Stomach (tissue), 9 donors: ENCODE measurements around the gene PLCB1. TPM values are rescaled to one million over a fixed set of nuclear protein-coding genes. Genes with fewer than 3 reads are reported as not detected.

Experiments used
- DNase-seq, 2 donors: peaks; one replicate each; pipeline versions ENCODE4 v3.0.0 to v3.0.0-alpha.2; 2013 to 2019
- H3K27ac ChIP-seq, 5 donors: fragments of 200-600 bp in 4 of 5; sonication (generic) in 4 of 5; one replicate each; pipeline ENCODE4 v1.5.1; 2013 to 2019; ENCODE audit warnings: mild to moderate bottlenecking in 1 of 5, moderate library complexity in 1 of 5
- H3K27me3 ChIP-seq, 3 donors: fragments of 200-600 bp; sonication (generic); one replicate each; pipeline ENCODE4 v1.5.1; 2017 to 2019; ENCODE audit warnings: mixed run types in 1 of 3
- H3K36me3 ChIP-seq, 4 donors: fragments of 200-600 bp; sonication (generic); 1 replicate in 3 of 4; 2 replicates in 1 of 4; pipeline ENCODE4 v1.5.1; 2016 to 2019
- H3K4me1 ChIP-seq, 4 donors: fragments of 200-600 bp; sonication (generic); one replicate each; pipeline ENCODE4 v1.5.1; 2016 to 2019
- H3K4me3 ChIP-seq, 4 donors: fragments of 200-600 bp; sonication (generic) in 3 of 4; one replicate each; pipeline ENCODE4 v1.5.1; 2016 to 2019; ENCODE audit warnings: mild to moderate bottlenecking in 1 of 4
- H3K9me3 ChIP-seq, 4 donors: fragments of 200-600 bp; sonication (generic); one replicate each; pipeline ENCODE4 v1.5.1; 2016 to 2019
- CTCF ChIP-seq, 7 experiments: fragments of 450-650 bp in 4 of 7; fragments of 200-600 bp in 3 of 7; sonication (generic) in 3 of 7; IDR thresholded peaks; one replicate each; pipeline ENCODE4 v1.5.1; 2016 to 2019; ENCODE audit warnings: antibody characterized with exemption in 7 of 7, control low read depth in 2 of 7, mild to moderate bottlenecking in 1 of 7
- EP300 ChIP-seq: sonication (generic); formaldehyde crosslinking; IDR thresholded peaks from one replicate; pipeline ENCODE4 v1.6.1; 2017; ENCODE audit warnings: antibody characterized with exemption
- POLR2A ChIP-seq, 4 donors: fragments of 450-650 bp; IDR thresholded peaks; one replicate each; pipeline ENCODE4 v1.6.1; 2016; ENCODE audit warnings: antibody characterized with exemption in 4 of 4, control low read depth in 2 of 4, mild to moderate bottlenecking in 1 of 4, moderate library complexity in 1 of 4
- POLR2AphosphoS5 ChIP-seq, 3 donors: sonication (generic); formaldehyde crosslinking; IDR thresholded peaks; one replicate each; pipeline ENCODE4 v1.6.1; 2016; ENCODE audit warnings: antibody characterized with exemption in 3 of 3
- WGBS, 5 donors: extraction: QIAGEN DNeasy Blood & Tissue Kit in 3 of 5; methylation state at CpG; one replicate each; pipeline versions ENCODE4 v1.1.5 to v1.1.7; 2013 to 2018; 5-methylcytosine and 5-hydroxymethylcytosine counted together
- intact Hi-C: fragments of 100-400 bp; cut with DNase I; formaldehyde crosslinking; loops from one replicate; pipeline ENCODE4 v1.15.1; 2023; ENCODE audit warnings: low total_unique reads
- polyA plus RNA-seq, 3 donors: library from polyadenylated mRNA; stranded (reverse); fragments of 200-250 nt; gene quantifications; one replicate each; pipeline ENCODE4 v1.2.3, GENCODE V29; 2013
- total RNA-seq, 5 donors: library from RNA; depleted of rRNA; stranded (reverse); fragments of >200 nt; gene quantifications; one replicate each; pipeline versions ENCODE4 v1.1.0 to v1.2.3, GENCODE V29; 2014 to 2016
- donor health status: healthy with polysubstance abuse.
- donor health status: Bipolar disorder and iron deficiency.
- donor health status: healthy.

Gene PLCB1
- total and polyA plus RNA-seq, 8 donors: 4.1 to 66.5 (median 11.7) TPM

- intact Hi-C loops: no loop called here
- no peaks in the 10 kb centered on the region for H3K9me3 ChIP-seq
- H3K36me3 ChIP-seq: no peaks in the 10 kb centered on the region
- DNase-seq: no peak
- H3K27me3 ChIP-seq: no peaks in the 10 kb centered on the region
- no peak for TF ChIP-seq POLR2A (IDR thresholded peaks at IDR 0.05)
- TF ChIP-seq POLR2AphosphoS5 (IDR thresholded peaks at IDR 0.05): no peak
- no peak for TF ChIP-seq CTCF (IDR thresholded peaks at IDR 0.05)
- no peak for TF ChIP-seq EP300
- H3K4me3 ChIP-seq: no peak overlapping the region
- no peak overlapping the region for H3K27ac ChIP-seq
- 92 to 95% (median 94%) methylated on average over 2 of the region's 2 CpGs for WGBS, 5 donors
- peaks cover 14 to 89% (median 45%) of the 10 kb centered on the region in 4 donors for H3K4me1 ChIP-seq
Observed at GRCh38 chr20:8152847-8153246, 20.8 kb downstream of the PLCB1 start.

- Histone ChIP-seq H3K4me1 (peaks cover 14 to 83% (median 43%) of the 10 kb centered on the region in 4 donors), H3K27ac (no peak overlapping the region), H3K9me3 (no peaks in the 10 kb centered on the region), H3K36me3 (no peaks in the 10 kb centered on the region), H3K27me3 (no peaks in the 10 kb centered on the region), H3K4me3 (no peak overlapping the region)
- DNase-seq: peak in 1 of 2 donors; percentile 60
- intact Hi-C loops: no loop called here
- no peak for TF ChIP-seq EP300
- no peak for TF ChIP-seq POLR2A (IDR thresholded peaks at IDR 0.05)
- TF ChIP-seq POLR2AphosphoS5 (IDR thresholded peaks at IDR 0.05): no peak
- no peak for TF ChIP-seq CTCF (IDR thresholded peaks at IDR 0.05)
- 22 to 35% (median 30%) methylated on average over 3 of the region's 3 CpGs for whole genome bisulfite sequencing, 5 donors
Observed at GRCh38 chr20:8153281-8153908, 21.3 kb downstream of the PLCB1 start.

- H3K27me3 ChIP-seq: no peaks in the 10 kb centered on the region
- TF ChIP-seq POLR2A (IDR thresholded peaks at IDR 0.05): no peak
- no peak for TF ChIP-seq CTCF (IDR thresholded peaks at IDR 0.05)
- TF ChIP-seq EP300: no peak
- TF ChIP-seq POLR2AphosphoS5 (IDR thresholded peaks at IDR 0.05): no peak
- no peak overlapping the region for H3K4me3 ChIP-seq
- peaks cover 0 to 11% (median 4%) of the 10 kb centered on the region in 4 donors for H3K9me3 ChIP-seq
- peaks cover 14 to 75% (median 40%) of the 10 kb centered on the region in 4 donors for H3K4me1 ChIP-seq
- intact Hi-C loops: no loop called here
- no peaks in the 10 kb centered on the region for H3K36me3 ChIP-seq
- WGBS, 5 donors: 84 to 92% (median 88%) methylated on average over 2 of the region's 2 CpGs
- DNase-seq: no peak
- no peak overlapping the region for H3K27ac ChIP-seq
Observed at GRCh38 chr20:8154638-8155037, 22.6 kb downstream of the PLCB1 start.

- peaks cover 0 to 11% (median 4%) of the 10 kb centered on the region in 4 donors for H3K9me3 ChIP-seq
- no peaks in the 10 kb centered on the region for H3K36me3 ChIP-seq
- 85 to 98% (median 88%) methylated on average over 1 of the region's 1 CpG for WGBS, 5 donors
- no peak overlapping the region for H3K4me3 ChIP-seq
- DNase-seq: no peak
- intact Hi-C loops: no loop called here
- H3K4me1 ChIP-seq: peaks cover 14 to 71% (median 40%) of the 10 kb centered on the region in 4 donors
- peak overlapping the region in 3 of 5 donors; percentile 27 to 61 (median 45) for H3K27ac ChIP-seq
- no peaks in the 10 kb centered on the region for H3K27me3 ChIP-seq
- TF ChIP-seq EP300: no peak
- peak in 1 of 3 donors; percentile 35 for TF ChIP-seq POLR2AphosphoS5 (IDR thresholded peaks at IDR 0.05)
Observed at GRCh38 chr20:8155229-8155628, 23.2 kb downstream of the PLCB1 start.

- peaks cover 0 to 11% (median 4%) of the 10 kb centered on the region in 4 donors for H3K9me3 ChIP-seq
- H3K4me3 ChIP-seq: no peak overlapping the region
- WGBS, 5 donors: 38 to 69% (median 60%) methylated on average over 2 of the region's 2 CpGs
- no peaks in the 10 kb centered on the region for H3K27me3 ChIP-seq
- no peak for DNase-seq
- peak overlapping the region in 4 of 5 donors; percentile 18 to 61 (median 36) for H3K27ac ChIP-seq
- TF ChIP-seq POLR2AphosphoS5 (IDR thresholded peaks at IDR 0.05): no peak
- no peak for TF ChIP-seq POLR2A (IDR thresholded peaks at IDR 0.05)
- no peak for TF ChIP-seq EP300
- TF ChIP-seq CTCF (IDR thresholded peaks at IDR 0.05): no peak
- H3K4me1 ChIP-seq: peaks cover 14 to 65% (median 35%) of the 10 kb centered on the region in 4 donors
- no peaks in the 10 kb centered on the region for H3K36me3 ChIP-seq
- intact Hi-C loops: no loop called here
Observed at GRCh38 chr20:8155812-8156211, 23.7 kb downstream of the PLCB1 start.
